ENCODE measurements around the gene TEX14.
A peak's percentile ranks its signal among the peaks of the same experiment; 100 is the strongest.

TEX14 gene

DNA sequence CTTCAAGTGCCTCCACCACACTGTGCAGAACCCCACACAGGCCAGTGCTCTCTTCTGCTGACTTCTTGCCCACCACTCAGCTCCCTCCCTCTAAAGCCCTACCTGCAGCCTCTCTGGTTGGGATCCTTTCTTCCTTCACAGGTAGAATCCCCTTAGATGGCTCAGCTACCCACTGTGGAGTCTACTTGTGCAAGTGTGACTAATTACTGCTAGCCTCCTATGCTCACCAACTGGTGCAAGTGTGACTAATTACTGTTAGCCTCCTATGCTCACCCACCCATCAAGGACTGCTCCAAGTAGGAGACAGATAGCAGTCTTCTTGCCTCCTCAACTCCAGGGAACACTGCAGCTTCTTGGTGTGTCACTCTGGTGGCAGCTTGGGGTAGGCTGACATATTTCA lies 43.6 kb downstream of the TEX14 start:
- no peak for DNase-seq (ENCODE audit: low spot score)

DNA sequence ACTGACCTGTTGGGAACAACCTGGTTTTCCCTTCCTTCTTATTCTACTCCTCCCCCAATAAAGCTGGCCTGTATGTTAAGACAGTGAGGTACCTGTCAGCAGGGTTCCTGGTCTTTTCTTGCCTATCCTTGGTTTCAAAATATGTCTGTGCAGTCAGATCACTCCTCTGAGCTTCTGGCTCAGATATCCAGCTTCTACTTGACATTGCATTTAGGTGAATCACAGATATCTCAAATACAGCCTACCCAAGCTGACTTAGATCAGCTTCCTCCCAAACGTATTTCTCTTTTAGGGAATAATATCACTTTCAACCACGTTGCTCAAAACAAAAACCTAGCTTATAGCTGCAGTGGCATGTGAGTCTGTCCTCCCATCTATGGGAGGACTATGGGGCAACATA lies 48.7 kb downstream of the TEX14 start:
- peak; percentile 70 for DNase-seq (ENCODE audit: low spot score)

- no peak for DNase-seq (ENCODE audit: low spot score)
Observed at GRCh38 chr17:58641887-58642311, 49.9 kb downstream of the TEX14 start.

DNA sequence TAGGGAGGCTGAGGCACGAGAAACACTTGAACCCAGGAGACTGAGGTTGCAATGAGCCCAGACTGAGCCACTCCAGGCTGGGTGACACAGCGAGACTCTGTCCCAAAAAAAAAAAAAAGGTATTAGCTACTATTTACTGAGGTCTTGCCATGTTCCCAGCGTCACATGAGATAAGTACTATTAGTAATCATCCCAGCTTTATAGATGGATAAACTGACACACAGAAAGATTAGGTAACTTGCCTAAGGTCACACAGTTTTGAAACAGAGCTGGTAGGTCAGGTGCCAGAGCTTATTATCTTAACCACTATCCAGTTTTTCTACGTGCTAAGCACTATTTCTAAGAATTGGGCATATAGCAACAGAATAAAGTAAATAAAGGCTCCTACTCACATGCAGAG lies 51.6 kb downstream of the TEX14 start:
- DNase-seq (ENCODE audit: low spot score) = no peak

GRCh38 chr17:58639681-58640080 lies 52.2 kb downstream of the TEX14 start:
- no peak for DNase-seq (ENCODE audit: low spot score)

GRCh38 chr17:58637011-58637570 lies 54.8 kb downstream of the TEX14 start:
- DNase-seq (ENCODE audit: low spot score) = no peak

- DNase-seq (ENCODE audit: low spot score) = no peak
Observed at GRCh38 chr17:58632324-58633314, 59.2 kb downstream of the TEX14 start.

DNA sequence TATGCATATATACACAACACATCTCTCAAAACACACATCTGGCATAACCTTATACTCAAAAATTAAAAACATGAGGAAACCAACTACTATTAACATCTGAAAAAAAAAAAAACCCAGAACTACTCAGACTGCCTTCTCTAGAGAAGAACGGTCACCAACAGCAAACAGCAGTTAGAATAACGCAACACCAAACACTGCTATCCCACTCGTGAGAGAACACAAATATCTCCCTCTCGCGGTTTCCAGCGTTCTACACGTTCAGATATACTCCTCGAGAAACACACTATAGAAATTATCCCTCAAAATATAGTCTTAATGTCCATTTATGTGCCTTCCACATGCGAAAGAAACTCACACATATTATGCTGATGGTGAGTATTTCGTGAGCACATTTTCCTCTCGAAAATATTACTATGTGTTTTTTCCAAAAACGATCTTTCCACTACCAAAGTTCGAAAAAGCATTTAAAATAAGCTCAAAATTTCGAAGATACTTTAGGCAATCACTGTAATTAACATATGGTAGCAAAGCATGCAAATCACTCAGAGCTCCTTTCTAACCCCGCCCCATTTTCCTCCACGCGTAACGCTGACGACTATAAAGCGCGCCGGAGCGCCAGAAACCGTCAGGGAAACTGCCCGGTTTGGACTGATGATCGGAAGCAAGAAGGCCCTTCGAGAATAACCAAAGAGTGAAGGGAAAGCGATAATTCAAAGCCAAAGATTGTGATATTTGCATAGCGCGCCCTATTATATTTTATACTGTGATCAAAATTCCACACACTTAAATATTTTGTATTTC lies 60.1 kb downstream of the TEX14 start:
- peak; percentile 72 for DNase-seq (ENCODE audit: low spot score)

- DNase-seq (ENCODE audit: low spot score) = no peak
Observed at GRCh38 chr17:58630883-58631522, 60.8 kb downstream of the TEX14 start.

DNA sequence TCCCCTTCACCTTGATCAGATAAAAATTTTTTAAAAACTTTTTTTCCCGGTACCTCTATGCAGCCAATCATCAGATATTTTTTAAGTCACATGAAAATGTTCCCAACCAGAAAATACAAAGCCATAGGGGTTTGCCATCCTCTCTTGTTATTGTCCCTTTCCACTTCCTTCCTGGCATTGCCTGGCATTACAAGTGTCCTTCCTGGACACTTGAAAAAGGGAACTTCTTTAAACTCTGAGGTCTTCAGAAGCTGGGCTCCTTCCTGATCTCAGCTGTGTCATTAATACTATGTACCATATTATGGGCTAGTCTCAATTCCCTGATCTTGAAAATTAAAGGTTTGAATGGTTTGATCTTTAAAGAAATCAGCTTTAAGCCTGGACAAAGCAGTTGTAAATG lies 64.9 kb downstream of the TEX14 start:
- DNase-seq (ENCODE audit: low spot score) = no peak

DNA sequence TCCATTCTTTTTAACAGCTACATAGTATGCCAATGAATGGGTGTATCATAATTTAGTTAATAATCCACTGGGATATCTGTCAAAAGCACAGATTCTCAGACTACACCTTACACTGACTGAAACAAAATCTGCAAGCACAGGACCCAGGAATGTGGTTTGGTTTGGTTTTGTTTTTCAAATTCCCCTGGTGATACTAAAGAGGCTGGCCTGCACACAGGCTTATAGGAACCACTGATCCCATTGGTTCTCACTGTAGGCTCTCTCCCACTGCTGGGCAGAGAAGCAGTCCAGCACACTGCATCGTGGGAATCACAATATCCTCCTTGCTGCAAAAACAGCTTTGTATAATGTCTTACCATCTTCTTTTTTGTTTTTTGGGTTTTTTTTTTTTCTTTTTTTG lies 67.1 kb downstream of the TEX14 start:
- DNase-seq (ENCODE audit: low spot score) = no peak

DNA sequence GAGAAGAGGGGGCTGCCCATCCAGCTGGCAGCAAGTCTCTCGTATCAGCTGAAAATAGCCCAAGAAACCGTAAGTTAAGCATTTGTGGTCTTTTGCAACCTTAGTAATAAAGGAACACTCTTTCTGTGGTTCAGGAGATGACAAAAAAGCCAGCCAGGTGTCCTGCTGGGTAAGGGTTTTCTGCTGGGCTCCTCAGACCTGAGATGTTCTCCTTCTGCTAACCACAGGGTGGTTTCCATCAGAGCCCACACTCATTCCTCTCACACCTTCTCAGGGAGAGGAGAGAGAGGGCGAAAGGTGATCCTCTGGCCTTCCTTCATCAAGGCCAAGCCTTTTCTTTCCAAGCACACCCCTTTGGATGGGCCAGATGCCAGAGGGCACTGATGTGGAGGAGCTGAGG lies 70.7 kb downstream of the TEX14 start:
- no peak for DNase-seq (ENCODE audit: low spot score)

- no peak for DNase-seq (ENCODE audit: low spot score)
Observed at GRCh38 chr17:58618336-58618735, 73.5 kb downstream of the TEX14 start.

GRCh38 chr17:58617563-58617962 lies 74.3 kb downstream of the TEX14 start:
- DNase-seq (ENCODE audit: low spot score) = no peak

GRCh38 chr17:58615768-58616659 lies 75.8 kb downstream of the TEX14 start:
- DNase-seq (ENCODE audit: low spot score) = no peak

- DNase-seq (ENCODE audit: low spot score) = no peak
Observed at GRCh38 chr17:58614859-58615459, 76.9 kb downstream of the TEX14 start.

DNA sequence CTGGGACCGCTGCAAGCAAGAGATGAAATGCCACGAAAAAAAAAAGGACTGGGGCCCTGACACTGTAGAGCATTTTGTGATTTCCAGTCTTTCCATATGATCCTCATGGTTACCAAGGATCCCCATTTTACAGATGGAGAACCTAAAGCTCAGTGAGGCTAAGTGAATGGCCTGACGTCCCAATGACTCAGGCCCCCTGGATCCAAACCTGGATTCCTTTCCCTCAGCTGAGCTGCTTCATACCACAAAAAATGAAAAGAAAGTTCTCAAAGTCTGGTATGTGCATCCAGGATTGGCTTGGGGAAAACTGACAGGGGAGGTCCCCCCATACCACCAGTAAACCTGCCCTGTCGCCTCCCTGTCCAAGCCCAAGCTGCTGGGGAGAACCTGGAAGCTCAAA lies 80.5 kb downstream of the TEX14 start:
- no peak for DNase-seq (ENCODE audit: low spot score)

GRCh38 chr17:58606934-58607333 lies 84.9 kb downstream of the TEX14 start:
- DNase-seq (ENCODE audit: low spot score) = no peak

- no peak for DNase-seq (ENCODE audit: low spot score)
Observed at GRCh38 chr17:58605986-58606385, 85.9 kb downstream of the TEX14 start.

DNA sequence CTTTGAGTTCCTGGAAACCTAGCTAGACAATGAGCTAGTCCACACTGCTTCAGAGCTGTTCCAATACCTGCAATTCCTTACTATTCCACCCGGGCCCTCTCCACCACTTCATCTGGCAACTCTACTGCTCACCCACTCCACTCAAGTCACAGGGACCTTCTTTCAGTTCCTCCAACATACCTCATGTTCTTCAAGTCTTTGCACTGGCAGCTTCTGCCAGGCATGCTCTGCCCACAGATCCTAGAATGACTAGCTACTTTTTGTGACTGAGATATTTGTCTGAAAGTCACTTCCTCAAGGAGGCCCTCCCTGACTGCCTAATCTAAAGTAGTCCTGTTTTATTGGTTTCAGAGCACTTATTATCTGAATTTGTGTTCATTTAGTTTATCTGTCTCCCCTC lies 86.4 kb downstream of the TEX14 start:
- DNase-seq (ENCODE audit: low spot score) = no peak

- DNase-seq (ENCODE audit: low spot score) = no peak
Observed at GRCh38 chr17:58601976-58602375, 89.9 kb downstream of the TEX14 start.
